ENCODE measurements around the gene MBD6. TPM values are rescaled to one million over a fixed set of nuclear protein-coding genes. Genes with fewer than 3 reads are reported as not detected.

The MBD6 gene
- total and polyA plus RNA-seq, 2 of the 13 experiments (the other 11 are each of a cell fraction or from before 2014, with no cell fraction given): 4.1 to 5.9 TPM

DNA sequence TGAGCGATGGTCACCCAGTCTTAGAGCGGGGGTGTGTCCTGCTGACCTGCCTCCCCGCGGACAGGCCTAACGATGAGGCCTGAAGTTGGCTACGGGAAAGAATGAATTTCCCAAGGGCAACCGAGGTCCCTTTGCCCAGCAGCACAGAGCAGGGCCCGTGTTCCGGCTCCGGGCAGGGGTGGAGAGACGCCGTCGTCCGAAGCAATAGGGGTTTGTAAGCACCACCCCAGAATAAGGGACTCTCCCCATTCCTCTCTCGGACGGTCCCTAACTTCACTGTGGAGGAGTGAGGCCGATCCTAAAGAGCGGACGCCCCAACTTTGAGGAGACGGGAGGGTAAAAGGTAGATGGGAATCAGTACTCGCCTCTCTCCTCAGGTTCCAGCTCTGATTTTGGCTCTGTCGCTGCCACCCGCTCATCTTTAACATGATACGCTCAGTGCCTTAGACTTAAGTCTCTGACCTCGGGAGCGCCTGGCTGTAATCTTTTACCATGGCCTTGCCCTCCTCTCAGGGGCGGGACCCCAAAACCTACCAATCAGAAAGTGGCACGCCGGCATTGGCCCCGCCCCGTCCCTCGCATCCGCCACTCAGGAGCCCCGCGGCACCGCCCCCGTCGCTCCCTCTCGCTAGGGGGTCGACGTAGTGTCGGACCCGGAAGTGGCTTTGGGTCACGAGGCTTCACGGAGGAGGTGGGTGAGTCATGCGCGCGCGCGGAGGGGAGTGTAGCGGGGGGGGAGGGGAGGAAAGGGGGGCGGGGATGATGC, 2.4 kb upstream of the MBD6 start, which contains the start of gene DDIT3 (continued):
- TF ChIP-seq, protein P1, sequence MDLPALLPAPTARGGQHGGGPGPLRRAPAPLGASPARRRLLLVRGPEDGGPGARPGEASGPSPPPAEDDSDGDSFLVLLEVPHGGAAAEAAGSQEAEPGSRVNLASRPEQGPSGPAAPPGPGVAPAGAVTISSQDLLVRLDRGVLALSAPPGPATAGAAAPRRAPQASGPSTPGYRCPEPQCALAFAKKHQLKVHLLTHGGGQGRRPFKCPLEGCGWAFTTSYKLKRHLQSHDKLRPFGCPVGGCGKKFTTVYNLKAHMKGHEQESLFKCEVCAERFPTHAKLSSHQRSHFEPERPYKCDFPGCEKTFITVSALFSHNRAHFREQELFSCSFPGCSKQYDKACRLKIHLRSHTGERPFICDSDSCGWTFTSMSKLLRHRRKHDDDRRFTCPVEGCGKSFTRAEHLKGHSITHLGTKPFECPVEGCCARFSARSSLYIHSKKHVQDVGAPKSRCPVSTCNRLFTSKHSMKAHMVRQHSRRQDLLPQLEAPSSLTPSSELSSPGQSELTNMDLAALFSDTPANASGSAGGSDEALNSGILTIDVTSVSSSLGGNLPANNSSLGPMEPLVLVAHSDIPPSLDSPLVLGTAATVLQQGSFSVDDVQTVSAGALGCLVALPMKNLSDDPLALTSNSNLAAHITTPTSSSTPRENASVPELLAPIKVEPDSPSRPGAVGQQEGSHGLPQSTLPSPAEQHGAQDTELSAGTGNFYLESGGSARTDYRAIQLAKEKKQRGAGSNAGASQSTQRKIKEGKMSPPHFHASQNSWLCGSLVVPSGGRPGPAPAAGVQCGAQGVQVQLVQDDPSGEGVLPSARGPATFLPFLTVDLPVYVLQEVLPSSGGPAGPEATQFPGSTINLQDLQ (CRISPR knock-in tag; IDR thresholded peaks at IDR 0.05): peak; percentile 42; the same call in 1 of the 2 replicates
- TF ChIP-seq, protein P2, sequence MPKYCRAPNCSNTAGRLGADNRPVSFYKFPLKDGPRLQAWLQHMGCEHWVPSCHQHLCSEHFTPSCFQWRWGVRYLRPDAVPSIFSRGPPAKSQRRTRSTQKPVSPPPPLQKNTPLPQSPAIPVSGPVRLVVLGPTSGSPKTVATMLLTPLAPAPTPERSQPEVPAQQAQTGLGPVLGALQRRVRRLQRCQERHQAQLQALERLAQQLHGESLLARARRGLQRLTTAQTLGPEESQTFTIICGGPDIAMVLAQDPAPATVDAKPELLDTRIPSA (CRISPR knock-in tag; IDR thresholded peaks at IDR 0.05; ENCODE audit: borderline replicate concordance): no peak
- peak; percentile 19; the same call in 1 of the 2 replicates for TF ChIP-seq TBX3 (IDR thresholded peaks at IDR 0.05; ENCODE audit: borderline replicate concordance)
- TF ChIP-seq SCMH1 (CRISPR knock-in tag; IDR thresholded peaks at IDR 0.05; ENCODE audit: borderline replicate concordance): no peak
- TF ChIP-seq ZNF550 (CRISPR knock-in tag; IDR thresholded peaks at IDR 0.05; ENCODE audit: borderline replicate concordance): no peak
- peak; percentile 91 for TF ChIP-seq FOSL2 (CRISPR knock-in tag; IDR thresholded peaks at IDR 0.05)
- TF ChIP-seq, protein P3, sequence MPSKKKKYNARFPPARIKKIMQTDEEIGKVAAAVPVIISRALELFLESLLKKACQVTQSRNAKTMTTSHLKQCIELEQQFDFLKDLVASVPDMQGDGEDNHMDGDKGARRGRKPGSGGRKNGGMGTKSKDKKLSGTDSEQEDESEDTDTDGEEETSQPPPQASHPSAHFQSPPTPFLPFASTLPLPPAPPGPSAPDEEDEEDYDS (CRISPR knock-in tag; IDR thresholded peaks at IDR 0.05): peak; percentile 99
- TF ChIP-seq TBP (CRISPR knock-in tag; IDR thresholded peaks at IDR 0.05): no peak
- TF ChIP-seq SKI (IDR thresholded peaks at IDR 0.05; ENCODE audit: partially characterized antibody): peak; percentile 32
- peak; percentile 80 for TF ChIP-seq ZFY (CRISPR knock-in tag; IDR thresholded peaks at IDR 0.05)
- TF ChIP-seq ZFP36 (IDR thresholded peaks at IDR 0.05; ENCODE audit: borderline replicate concordance, low read depth, low read length, partially characterized antibody): no peak
- TF ChIP-seq ARNTL (CRISPR knock-in tag; IDR thresholded peaks at IDR 0.05): peak; percentile 91
- TF ChIP-seq RAD21 (CRISPR knock-in tag; IDR thresholded peaks at IDR 0.05): peak; percentile 51; the same call in 1 of the 2 replicates
- 0 out of 2 replicates have a peak, but pooled peaks have one; percentile 19 for TF ChIP-seq ZNF451 (CRISPR knock-in tag; IDR thresholded peaks at IDR 0.05)
- TF ChIP-seq, protein P4, sequence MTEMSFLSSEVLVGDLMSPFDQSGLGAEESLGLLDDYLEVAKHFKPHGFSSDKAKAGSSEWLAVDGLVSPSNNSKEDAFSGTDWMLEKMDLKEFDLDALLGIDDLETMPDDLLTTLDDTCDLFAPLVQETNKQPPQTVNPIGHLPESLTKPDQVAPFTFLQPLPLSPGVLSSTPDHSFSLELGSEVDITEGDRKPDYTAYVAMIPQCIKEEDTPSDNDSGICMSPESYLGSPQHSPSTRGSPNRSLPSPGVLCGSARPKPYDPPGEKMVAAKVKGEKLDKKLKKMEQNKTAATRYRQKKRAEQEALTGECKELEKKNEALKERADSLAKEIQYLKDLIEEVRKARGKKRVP (CRISPR knock-in tag; IDR thresholded peaks at IDR 0.05): peak in 1 of 2 experiments; percentile 91; a peak in 1 of 4 replicates
- no peak for TF ChIP-seq EZH2 (conservative IDR thresholded peaks at IDR 0.05; ENCODE audit: low read depth, low read length)
- TF ChIP-seq, protein P5, sequence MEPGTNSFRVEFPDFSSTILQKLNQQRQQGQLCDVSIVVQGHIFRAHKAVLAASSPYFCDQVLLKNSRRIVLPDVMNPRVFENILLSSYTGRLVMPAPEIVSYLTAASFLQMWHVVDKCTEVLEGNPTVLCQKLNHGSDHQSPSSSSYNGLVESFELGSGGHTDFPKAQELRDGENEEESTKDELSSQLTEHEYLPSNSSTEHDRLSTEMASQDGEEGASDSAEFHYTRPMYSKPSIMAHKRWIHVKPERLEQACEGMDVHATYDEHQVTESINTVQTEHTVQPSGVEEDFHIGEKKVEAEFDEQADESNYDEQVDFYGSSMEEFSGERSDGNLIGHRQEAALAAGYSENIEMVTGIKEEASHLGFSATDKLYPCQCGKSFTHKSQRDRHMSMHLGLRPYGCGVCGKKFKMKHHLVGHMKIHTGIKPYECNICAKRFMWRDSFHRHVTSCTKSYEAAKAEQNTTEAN (CRISPR knock-in tag; conservative IDR thresholded peaks at IDR 0.05): 0 out of 2 replicates have a peak, but pooled peaks have one; percentile 46
- 0 out of 2 replicates have a peak, but pooled peaks have one; percentile 26 for TF ChIP-seq NFKB2 (CRISPR knock-in tag; IDR thresholded peaks at IDR 0.05; ENCODE audit: borderline replicate concordance)
- no peak for TF ChIP-seq ZSCAN12 (CRISPR knock-in tag; IDR thresholded peaks at IDR 0.05)
- TF ChIP-seq ZNF343 (CRISPR knock-in tag; IDR thresholded peaks at IDR 0.05): 0 out of 2 replicates have a peak, but pooled peaks have one; percentile 55

Measured in HepG2 (cell line).